Measurements from ENCODE around the gene ROR2.
"Not testable (repeated sequence)": the region's sequence is repeated elsewhere in the genome, so short reads cannot be mapped to it uniquely, and the experiment has no call there.

Gene ROR2

GRCh38 chr9:91949946-91950664, at the start of gene ROR2:
TSS of gene ROR2 (minus strand) at chr9:91950228.
- peak in 1 of 2 donors; percentile 37 for DNase-seq (ENCODE audit: low read depth in 2 of 2)

DNA sequence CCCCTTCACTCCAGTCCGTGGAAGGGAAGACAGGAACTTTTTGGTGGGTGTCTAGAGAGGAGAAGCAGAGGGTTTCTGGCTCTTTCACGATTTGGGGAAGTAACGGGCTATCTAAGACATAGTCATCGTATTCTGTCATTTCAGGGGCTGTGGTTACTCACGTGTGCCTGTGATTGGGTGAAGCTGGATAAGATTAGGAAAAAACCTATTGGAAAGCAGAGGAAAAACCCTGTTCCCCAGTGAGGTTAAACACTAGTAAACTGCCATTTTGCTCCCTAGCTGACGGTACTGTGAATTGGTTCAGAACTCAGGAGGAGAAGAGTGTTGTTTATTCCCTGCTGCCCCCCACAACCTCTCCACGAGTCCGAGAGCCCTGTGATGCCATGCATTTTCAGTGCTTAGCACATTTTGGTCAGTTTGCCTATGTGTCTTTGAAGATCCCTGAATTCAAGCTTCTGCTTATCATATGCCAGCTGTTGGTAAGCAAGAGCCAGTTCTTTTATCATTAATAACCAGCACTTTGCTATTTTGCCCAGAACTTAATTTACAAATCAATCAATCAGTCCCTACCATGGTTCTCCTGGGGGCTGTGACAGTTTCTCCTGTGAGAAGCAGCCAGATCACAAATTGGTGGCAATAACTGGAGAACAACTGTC, 45.1 kb upstream of the ROR2 start:
- no peak for DNase-seq (ENCODE audit: low read depth in 2 of 2)

- no peak for DNase-seq (ENCODE audit: low read depth in 2 of 2)
Measured at GRCh38 chr9:91994422-91994821, 44.4 kb upstream of the ROR2 start.

DNA sequence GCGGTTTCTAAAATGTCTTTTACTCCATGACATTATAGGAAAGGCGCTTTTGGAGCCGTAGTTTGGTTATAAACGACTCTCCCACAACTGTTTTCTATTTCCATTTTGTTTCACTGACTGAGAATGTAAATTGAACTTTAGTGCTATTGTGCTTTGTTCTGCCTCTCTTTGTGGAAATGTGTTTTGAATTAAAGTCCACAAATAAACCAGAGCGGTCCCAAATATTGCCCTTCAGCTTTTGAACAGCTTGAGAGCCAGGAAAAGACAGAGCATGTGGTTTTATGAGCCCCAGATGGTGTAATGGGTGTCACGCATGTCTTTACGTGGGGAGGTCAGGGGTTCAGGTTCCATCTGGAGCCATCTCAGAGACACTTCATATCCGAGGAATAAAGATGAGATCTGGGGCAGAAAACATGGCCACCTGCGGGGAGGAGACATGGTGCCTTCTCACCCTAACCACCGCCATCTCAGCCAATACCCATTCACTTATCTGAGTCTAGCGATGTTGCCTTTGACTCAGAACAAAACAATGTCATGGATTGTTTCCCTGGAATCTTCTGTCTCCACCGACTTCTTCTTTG, 42.5 kb upstream of the ROR2 start:
- no peak for DNase-seq (ENCODE audit: low read depth in 2 of 2)

DNA sequence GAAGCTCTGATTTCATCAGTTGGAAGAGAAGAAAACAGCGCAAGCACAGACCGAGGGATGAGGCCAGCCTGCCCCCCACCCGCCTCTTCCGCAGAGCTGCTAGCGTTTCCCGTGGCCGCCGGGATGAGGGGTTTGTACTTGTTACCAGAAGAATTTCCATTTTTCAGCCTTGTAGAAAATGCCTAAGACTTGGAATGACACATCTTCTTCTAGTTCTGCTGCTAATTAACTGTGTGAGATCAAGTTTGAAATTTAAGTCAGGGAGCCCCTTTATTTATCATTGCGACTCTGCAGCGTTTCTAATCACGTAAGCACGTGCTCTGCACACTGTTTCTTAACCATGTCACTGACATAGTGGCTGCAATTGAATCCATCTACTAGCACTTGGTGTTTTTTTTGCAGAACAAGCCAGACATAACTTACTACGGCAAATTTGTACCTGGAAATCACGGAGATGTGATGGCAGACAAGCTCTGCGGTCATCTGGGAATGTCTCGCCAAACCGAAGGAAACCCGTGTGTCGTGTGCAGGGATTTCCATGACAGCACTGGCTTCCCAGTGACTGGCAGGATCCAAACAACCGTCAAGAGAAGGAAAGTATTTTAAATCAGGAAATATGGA, 41.8 kb upstream of the ROR2 start:
- no peak for DNase-seq (ENCODE audit: low read depth in 2 of 2)

DNA sequence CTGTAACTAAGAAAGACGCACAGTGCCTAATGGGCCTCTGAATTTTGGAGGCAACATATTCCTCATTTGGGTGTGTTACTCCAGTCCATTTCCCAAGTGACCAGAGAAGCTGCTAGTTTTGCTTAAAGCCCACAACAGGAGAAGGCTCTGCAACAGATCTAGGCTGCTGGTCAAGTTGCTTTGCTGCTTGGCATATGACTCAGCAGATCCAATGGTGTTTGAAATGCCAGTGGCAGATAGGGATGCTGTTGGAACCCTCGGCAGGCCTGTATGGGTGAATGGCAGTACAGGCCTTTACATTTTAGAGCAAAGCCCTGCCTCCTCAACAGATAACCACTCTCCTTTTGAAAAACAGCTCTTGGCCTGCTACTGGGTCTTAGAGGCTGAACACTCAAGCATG, 36.2 kb upstream of the ROR2 start:
- no peak for DNase-seq (ENCODE audit: low read depth in 2 of 2)

GRCh38 chr9:91985692-91986091, 35.7 kb upstream of the ROR2 start:
- no peak for DNase-seq (ENCODE audit: low read depth in 2 of 2)

DNA sequence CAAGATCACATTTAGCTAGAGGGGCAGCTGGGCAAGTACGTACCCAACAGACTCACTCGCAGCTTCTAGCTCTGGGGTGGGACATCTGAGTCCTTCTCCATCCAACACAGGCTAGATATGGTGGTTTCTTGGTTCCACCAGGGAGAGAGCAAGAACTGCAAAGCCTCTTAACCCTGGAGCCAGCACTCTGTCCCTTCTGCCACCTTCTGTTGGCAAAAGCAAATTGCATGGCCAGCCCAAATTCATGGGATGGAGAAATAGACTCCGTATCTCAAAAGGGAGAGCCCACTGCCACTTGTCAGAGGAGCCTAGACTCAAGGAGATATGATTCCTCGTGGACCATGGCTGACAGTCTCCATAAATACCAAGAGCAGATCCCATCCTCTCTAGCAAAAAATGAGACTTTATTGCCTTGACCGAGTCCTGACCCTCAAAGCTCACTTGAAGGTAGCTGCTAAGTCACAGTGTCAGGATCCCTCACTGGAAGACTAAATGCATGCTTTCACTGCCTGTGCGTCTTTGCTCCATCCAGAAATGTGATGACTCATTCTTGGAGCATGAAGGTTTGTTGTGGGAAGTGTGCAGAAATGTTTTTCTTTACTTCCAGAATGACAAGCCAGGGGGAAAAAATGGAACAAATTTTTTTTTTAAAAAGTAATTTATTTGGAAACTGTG, 28.8 kb upstream of the ROR2 start:
- no peak for DNase-seq (ENCODE audit: low read depth in 2 of 2)

DNA sequence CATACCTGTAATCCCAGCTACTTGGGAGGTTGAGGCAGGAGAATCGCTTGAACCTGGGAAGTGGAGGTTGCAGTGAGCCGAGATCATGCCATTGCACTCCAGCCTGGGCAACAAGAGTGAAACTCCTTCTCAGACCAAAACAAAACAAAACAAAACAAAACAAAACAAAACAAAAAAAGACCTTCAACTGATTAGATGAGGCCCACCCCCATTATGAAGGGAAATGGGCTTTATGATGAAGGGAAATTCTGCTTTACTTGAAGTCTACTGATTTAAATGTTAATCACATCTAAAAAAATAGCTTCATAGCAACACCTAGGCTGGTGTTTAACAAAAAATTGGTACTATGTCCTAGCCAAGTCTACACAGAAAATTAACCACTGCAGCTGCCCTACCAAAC, 25.2 kb upstream of the ROR2 start:
- not testable (repeated sequence) for DNase-seq (ENCODE audit: low read depth in 2 of 2)

DNA sequence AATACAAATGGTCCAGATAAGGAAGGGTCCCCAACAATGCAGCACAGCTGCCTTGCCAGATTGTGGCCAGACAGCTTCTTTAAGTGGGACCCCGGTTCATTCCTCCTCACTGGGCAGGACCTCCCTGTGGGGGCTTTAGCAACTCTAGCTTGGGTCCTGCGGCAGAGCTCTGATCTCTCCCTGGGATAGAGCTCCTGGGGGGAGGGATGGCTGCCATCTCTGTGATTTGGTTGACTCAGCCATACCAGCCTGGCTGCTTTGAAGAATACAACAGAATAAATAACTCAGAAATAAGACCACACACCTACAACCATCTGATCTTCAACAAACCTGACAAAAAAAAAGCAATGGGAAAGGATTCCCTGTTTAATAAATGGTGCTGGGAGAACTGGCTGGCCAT, 22.7 kb upstream of the ROR2 start:
- DNase-seq (ENCODE audit: low read depth in 2 of 2): no peak

DNA sequence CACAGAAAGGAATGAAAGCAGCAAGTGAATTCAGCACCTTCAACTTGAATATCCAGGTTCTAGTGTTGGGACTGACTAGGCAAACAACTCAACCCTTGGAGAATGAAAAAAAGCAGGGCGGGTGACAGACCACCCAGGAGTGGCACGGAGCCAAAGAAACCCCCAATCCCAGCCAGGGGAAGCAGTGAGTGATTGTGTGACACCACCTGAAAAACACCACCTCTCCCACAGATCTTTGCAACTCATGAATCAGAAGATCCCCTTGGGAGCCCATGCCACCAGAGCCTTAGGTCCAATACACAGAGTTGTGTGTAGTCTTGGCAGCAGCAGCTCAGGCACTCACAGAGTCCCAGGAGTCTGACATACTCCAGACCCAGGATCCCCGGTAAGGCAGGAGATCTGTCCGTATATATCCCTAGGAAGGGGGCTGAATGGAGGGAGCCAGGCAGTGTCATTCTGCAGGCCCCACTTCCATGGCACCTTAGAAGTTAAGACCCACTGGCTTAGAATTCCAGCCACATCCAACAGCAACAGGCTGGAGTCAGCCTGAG, 22.1 kb upstream of the ROR2 start:
- no peak for DNase-seq (ENCODE audit: low read depth in 2 of 2)

GRCh38 chr9:91967259-91967658, 17.2 kb upstream of the ROR2 start:
- no peak for DNase-seq (ENCODE audit: low read depth in 2 of 2)

DNA sequence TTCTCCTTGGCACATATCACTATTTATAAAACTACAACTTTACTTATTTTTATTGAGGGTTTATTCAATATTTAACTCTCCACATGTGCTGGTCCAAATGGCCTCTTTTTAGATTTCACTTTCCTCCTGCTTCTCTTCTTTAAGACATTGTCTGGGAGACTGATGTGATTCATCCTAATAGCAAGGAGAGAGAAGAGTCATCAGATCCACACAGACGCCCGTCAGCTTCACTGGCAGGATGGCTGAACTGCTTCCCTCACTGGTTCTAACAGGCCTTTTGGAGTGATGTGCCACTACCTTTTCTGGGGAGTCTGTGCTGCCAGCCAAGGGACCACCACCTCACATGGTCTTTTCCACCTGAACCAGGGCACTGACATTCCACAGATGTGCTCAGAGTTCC, 16.5 kb upstream of the ROR2 start:
- no peak for DNase-seq (ENCODE audit: low read depth in 2 of 2)

GRCh38 chr9:91963711-91964240, 13.7 kb upstream of the ROR2 start:
- no peak for DNase-seq (ENCODE audit: low read depth in 2 of 2)

- no peak for DNase-seq (ENCODE audit: low read depth in 2 of 2)
Measured at GRCh38 chr9:91960367-91960766, 10.3 kb upstream of the ROR2 start.

DNA sequence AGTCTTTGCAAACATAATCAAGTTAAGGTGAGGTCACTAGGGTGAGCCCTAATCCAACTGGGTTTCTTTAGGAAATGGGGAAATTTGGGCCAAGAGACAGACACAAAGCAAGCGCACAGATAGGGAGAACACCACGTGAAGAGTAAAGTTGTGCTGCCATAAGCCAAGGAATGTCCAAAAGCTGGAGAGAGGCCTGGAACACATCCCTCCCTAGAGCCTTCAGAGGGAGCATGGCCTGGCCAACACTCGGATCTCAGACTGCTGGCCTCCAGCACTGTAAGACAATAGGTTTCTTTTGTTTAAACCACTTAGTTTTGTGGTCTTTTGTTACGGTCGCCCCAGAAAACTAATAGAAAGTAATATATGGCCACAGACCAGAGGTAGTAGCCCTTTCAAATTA, 8.1 kb upstream of the ROR2 start:
- no peak for DNase-seq (ENCODE audit: low read depth in 2 of 2)

DNA sequence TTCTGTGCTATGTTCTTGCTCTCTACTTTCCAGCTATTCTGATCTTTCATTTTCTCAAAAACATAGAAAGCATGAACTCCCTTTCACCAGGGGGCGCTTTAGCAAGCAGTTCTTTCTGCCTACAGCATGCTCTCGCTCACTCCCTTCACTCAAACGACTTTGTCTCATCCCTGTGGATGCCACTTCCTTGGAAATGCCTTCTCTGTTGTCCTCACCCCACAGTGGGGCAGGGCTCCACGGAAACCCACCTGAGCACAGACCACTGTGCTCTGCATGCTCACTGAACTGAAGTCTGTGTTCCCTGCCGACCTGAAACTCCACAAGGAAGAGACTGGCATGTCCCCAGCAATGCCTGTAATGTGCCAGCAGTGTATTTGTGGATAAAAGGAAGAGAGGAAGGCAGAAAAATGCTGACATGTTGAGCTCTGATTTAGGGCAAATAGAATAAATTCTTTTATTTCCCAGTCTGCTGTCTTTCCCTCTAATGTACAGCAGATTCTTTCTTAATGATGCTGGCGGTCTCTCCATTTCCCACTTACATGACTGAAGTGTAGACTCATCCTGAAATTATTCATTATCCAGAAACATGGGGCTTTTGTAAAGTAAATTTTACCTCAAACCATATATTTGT, 4.9 kb upstream of the ROR2 start:
- no peak for DNase-seq (ENCODE audit: low read depth in 2 of 2)

DNA sequence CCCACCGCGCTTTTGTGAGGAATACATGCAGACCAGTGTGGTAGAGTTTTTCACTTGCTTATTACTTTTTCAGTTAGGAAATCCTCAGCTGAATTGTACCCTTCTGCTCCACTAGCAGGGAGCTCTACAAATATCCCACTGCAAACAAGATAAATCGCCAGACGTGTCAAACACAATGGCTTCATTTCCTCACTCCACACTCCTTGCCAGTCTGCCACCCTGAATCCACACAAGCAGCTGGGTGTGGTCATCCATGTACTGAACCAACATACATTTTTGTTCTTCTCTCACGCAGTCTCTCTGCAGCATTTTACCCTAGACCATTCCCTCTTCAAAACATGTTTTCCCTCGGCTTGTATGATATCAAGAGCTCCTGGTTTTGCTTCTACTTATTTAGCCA, 3.7 kb upstream of the ROR2 start:
- DNase-seq (ENCODE audit: low read depth in 2 of 2): no peak

GRCh38 chr9:91951944-91952520, 2.0 kb upstream of the ROR2 start:
- no peak for DNase-seq (ENCODE audit: low read depth in 2 of 2)

- no peak for DNase-seq (ENCODE audit: low read depth in 2 of 2)
Measured at GRCh38 chr9:91949392-91949945, 559 bp downstream of the ROR2 start.
